Measurements from ENCODE around the gene BMP7.
"Not testable (repeated sequence)": the region's sequence is repeated elsewhere in the genome, so short reads cannot be mapped to it uniquely, and the experiment has no call there.

The BMP7 gene

GRCh38 chr20:57162362-57162652 lies 104.1 kb downstream of the BMP7 start:
- FAIRE-seq (no peak), DNase-seq (ENCODE audit: insufficient read length, low spot score) (no peak)
- TF ChIP-seq POU2F2 (IDR thresholded peaks at IDR 0.05; ENCODE audit: low read depth, low read length) (no peak), PAX5 (IDR thresholded peaks at IDR 0.05; ENCODE audit: insufficient read depth, low read length, severe bottlenecking) (no peak)

- no peak for TF ChIP-seq PAX5 (IDR thresholded peaks at IDR 0.05; ENCODE audit: insufficient read depth, low read length, severe bottlenecking)
- TF ChIP-seq POLR2A (IDR thresholded peaks at IDR 0.05; ENCODE audit: low read depth, low read length), result no peak
- no peak for TF ChIP-seq SPI1 (IDR thresholded peaks at IDR 0.05; ENCODE audit: low read depth, low read length)
- TF ChIP-seq POLR2AphosphoS5 (IDR thresholded peaks at IDR 0.05; ENCODE audit: low read depth, low read length), result no peak
- no peak for TF ChIP-seq TAF1 (IDR thresholded peaks at IDR 0.05; ENCODE audit: low read depth, low read length)
- no peak for TF ChIP-seq POU2F2 (IDR thresholded peaks at IDR 0.05; ENCODE audit: low read depth, low read length)
- no peak for FAIRE-seq
- no peak for DNase-seq (ENCODE audit: insufficient read length, low spot score)
Observed at GRCh38 chr20:57161478-57162361, 104.7 kb downstream of the BMP7 start.

GRCh38 chr20:57160985-57161384 lies 105.5 kb downstream of the BMP7 start:
- FAIRE-seq, result no peak
- no peak for DNase-seq (ENCODE audit: insufficient read length, low spot score)
- TF ChIP-seq POU2F2 (IDR thresholded peaks at IDR 0.05; ENCODE audit: low read depth, low read length) (no peak), POLR2A (IDR thresholded peaks at IDR 0.05; ENCODE audit: low read depth, low read length) (no peak)

- TF ChIP-seq PAX5 (IDR thresholded peaks at IDR 0.05; ENCODE audit: insufficient read depth, low read length, severe bottlenecking), result no peak
- TF ChIP-seq SPI1 (IDR thresholded peaks at IDR 0.05; ENCODE audit: low read depth, low read length), result no peak
- no peak for TF ChIP-seq POLR2AphosphoS5 (IDR thresholded peaks at IDR 0.05; ENCODE audit: low read depth, low read length)
- no peak for TF ChIP-seq POU2F2 (IDR thresholded peaks at IDR 0.05; ENCODE audit: low read depth, low read length)
- TF ChIP-seq TAF1 (IDR thresholded peaks at IDR 0.05; ENCODE audit: low read depth, low read length), result no peak
- TF ChIP-seq POLR2A (IDR thresholded peaks at IDR 0.05; ENCODE audit: low read depth, low read length), result no peak
- FAIRE-seq, result no peak
- DNase-seq (ENCODE audit: insufficient read length, low spot score), result no peak
Observed at GRCh38 chr20:57159945-57160610, 106.4 kb downstream of the BMP7 start.

- DNase-seq (ENCODE audit: insufficient read length, low spot score), result no peak
- no peak for TF ChIP-seq POLR2AphosphoS5 (IDR thresholded peaks at IDR 0.05; ENCODE audit: low read depth, low read length)
- TF ChIP-seq POLR2A (IDR thresholded peaks at IDR 0.05; ENCODE audit: low read depth, low read length), result no peak
- no peak for TF ChIP-seq SPI1 (IDR thresholded peaks at IDR 0.05; ENCODE audit: low read depth, low read length)
- no peak for TF ChIP-seq PAX5 (IDR thresholded peaks at IDR 0.05; ENCODE audit: insufficient read depth, low read length, severe bottlenecking)
- TF ChIP-seq TAF1 (IDR thresholded peaks at IDR 0.05; ENCODE audit: low read depth, low read length), result no peak
- no peak for TF ChIP-seq POU2F2 (IDR thresholded peaks at IDR 0.05; ENCODE audit: low read depth, low read length)
- no peak for FAIRE-seq
Observed at GRCh38 chr20:57159193-57159851, 107.1 kb downstream of the BMP7 start.

GRCh38 chr20:57158474-57158873 lies 108.0 kb downstream of the BMP7 start:
- FAIRE-seq (no peak), DNase-seq (ENCODE audit: insufficient read length, low spot score) (no peak)
- TF ChIP-seq POU2F2 (IDR thresholded peaks at IDR 0.05; ENCODE audit: low read depth, low read length) (no peak), SPI1 (IDR thresholded peaks at IDR 0.05; ENCODE audit: low read depth, low read length) (no peak), PAX5 (IDR thresholded peaks at IDR 0.05; ENCODE audit: insufficient read depth, low read length, severe bottlenecking) (no peak), POLR2AphosphoS5 (IDR thresholded peaks at IDR 0.05; ENCODE audit: low read depth, low read length) (no peak), POLR2A (IDR thresholded peaks at IDR 0.05; ENCODE audit: low read depth, low read length) (no peak), TAF1 (IDR thresholded peaks at IDR 0.05; ENCODE audit: low read depth, low read length) (no peak)

GRCh38 chr20:57157787-57158186 lies 108.7 kb downstream of the BMP7 start:
- not testable (repeated sequence) for DNase-seq (ENCODE audit: insufficient read length, low spot score); FAIRE-seq

GRCh38 chr20:57157106-57157691 lies 109.2 kb downstream of the BMP7 start:
- TF ChIP-seq POU2F2 (IDR thresholded peaks at IDR 0.05; ENCODE audit: low read depth, low read length), result no peak
- no peak for TF ChIP-seq POLR2A (IDR thresholded peaks at IDR 0.05; ENCODE audit: low read depth, low read length)
- TF ChIP-seq PAX5 (IDR thresholded peaks at IDR 0.05; ENCODE audit: insufficient read depth, low read length, severe bottlenecking), result no peak
- no peak for TF ChIP-seq POLR2AphosphoS5 (IDR thresholded peaks at IDR 0.05; ENCODE audit: low read depth, low read length)
- TF ChIP-seq SPI1 (IDR thresholded peaks at IDR 0.05; ENCODE audit: low read depth, low read length), result no peak
- TF ChIP-seq TAF1 (IDR thresholded peaks at IDR 0.05; ENCODE audit: low read depth, low read length), result no peak
- no peak for FAIRE-seq
- DNase-seq (ENCODE audit: insufficient read length, low spot score), result no peak

GRCh38 chr20:57156011-57156729 lies 110.3 kb downstream of the BMP7 start:
- FAIRE-seq (no peak), DNase-seq (ENCODE audit: insufficient read length, low spot score) (no peak)
- TF ChIP-seq SPI1 (IDR thresholded peaks at IDR 0.05; ENCODE audit: low read depth, low read length) (no peak), POLR2A (IDR thresholded peaks at IDR 0.05; ENCODE audit: low read depth, low read length) (no peak), POLR2AphosphoS5 (IDR thresholded peaks at IDR 0.05; ENCODE audit: low read depth, low read length) (no peak), PAX5 (IDR thresholded peaks at IDR 0.05; ENCODE audit: insufficient read depth, low read length, severe bottlenecking) (no peak), POU2F2 (IDR thresholded peaks at IDR 0.05; ENCODE audit: low read depth, low read length) (no peak), TAF1 (IDR thresholded peaks at IDR 0.05; ENCODE audit: low read depth, low read length) (no peak)

All from GM12891 (cell line).